ENCODE data around the gene IPPK.

- TF ChIP-seq CTCF (IDR thresholded peaks at IDR 0.05; ENCODE audit: low read length) (no peak), EZH2 (optimal IDR thresholded peaks at IDR 0.05; ENCODE audit: low read depth, low read length) (no peak)
Observed at GRCh38 chr9:92655366-92655765, 14.6 kb downstream of the IPPK start.
